ENCODE results near the gene LAMC1. TPM values are rescaled to one million over a fixed set of nuclear protein-coding genes. Genes with fewer than 3 reads are reported as not detected.

The LAMC1 gene
- total RNA-seq, 1 experiment from 2014 or later = 71.5 TPM

DNA sequence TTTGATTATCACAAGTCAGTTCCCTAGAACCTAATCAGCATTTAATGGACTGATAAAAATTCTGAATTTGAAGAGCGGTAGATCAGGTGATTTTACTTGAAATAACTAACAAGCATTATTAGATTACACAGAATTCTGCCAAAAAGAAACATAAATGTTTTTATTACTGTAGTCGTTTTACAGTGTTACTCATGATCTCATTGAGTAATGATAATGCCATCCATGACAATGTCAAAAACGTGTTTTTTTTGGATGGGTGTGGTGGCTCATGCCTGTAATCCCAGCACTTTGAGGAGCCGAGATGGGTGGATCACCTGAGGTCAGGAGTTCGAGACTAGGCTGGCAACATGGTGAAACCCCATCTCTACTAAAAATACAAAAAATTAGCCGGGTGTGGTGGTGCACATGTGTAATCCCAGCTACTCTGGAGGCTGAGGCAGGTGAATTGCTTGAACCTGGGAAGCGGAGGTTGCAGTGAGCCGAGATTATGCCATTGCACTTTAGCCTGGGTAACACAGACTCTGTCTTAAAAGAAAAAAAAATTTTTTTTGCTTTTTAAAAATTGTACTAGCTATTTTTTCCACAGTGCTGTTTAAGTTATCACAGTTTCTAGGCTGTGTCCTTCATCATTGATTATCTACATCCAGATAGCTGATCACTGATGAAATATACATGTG, 56.6 kb downstream of the LAMC1 start:
- peak overlapping the region; percentile 54 for H3K4me2 ChIP-seq (ENCODE audit: low read length)
- H3K9me3 ChIP-seq (ENCODE audit: low read length) = no peaks in the 10 kb centered on the region
- H3K4me1 ChIP-seq (ENCODE audit: insufficient read depth, low read length) = peaks cover 16% of the 10 kb centered on the region
- CTCF ChIA-PET = no interaction called here
- TF ChIP-seq, protein P1, sequence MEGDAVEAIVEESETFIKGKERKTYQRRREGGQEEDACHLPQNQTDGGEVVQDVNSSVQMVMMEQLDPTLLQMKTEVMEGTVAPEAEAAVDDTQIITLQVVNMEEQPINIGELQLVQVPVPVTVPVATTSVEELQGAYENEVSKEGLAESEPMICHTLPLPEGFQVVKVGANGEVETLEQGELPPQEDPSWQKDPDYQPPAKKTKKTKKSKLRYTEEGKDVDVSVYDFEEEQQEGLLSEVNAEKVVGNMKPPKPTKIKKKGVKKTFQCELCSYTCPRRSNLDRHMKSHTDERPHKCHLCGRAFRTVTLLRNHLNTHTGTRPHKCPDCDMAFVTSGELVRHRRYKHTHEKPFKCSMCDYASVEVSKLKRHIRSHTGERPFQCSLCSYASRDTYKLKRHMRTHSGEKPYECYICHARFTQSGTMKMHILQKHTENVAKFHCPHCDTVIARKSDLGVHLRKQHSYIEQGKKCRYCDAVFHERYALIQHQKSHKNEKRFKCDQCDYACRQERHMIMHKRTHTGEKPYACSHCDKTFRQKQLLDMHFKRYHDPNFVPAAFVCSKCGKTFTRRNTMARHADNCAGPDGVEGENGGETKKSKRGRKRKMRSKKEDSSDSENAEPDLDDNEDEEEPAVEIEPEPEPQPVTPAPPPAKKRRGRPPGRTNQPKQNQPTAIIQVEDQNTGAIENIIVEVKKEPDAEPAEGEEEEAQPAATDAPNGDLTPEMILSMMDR (conservative IDR thresholded peaks at IDR 0.05; ENCODE audit: low read depth, low read length) = no peak
- TF ChIP-seq EZH2 (IDR thresholded peaks at IDR 0.05; ENCODE audit: low read length, unreplicated experiment) = no peak
- TF ChIP-seq EZH2phosphoT487 (IDR thresholded peaks at IDR 0.05; ENCODE audit: borderline replicate concordance, low read length) = no peak
- intact Hi-C loops (cut with micrococcal nuclease) = loop anchor here (10.0 kb wide), 3 partner anchors 105 to 155 kb away; partner anchors contain the start of gene LAMC2
- peak overlapping the region; percentile 59 for H3K9ac ChIP-seq (ENCODE audit: low read length)
- ATAC-seq = peak; percentile 81
- H3K27me3 ChIP-seq (ENCODE audit: low read length) = no peaks in the 10 kb centered on the region
- POLR2A ChIA-PET (ENCODE audit: unreplicated experiment) = interaction anchor here (0.6 kb wide), 1 partner anchor 19 kb away, joined by 4 read pairs; no protein-coding TSS in a partner anchor
- peak; percentile 75 for DNase-seq
- no peaks in the 10 kb centered on the region for H3K36me3 ChIP-seq (ENCODE audit: low read depth, low read length)
- H3F3A ChIP-seq (ENCODE audit: low read length, unreplicated experiment) = no peaks in the 10 kb centered on the region
- BruUV-seq (replicated peaks) = no TSS peak
- H3K4me3 ChIP-seq (ENCODE audit: low read length) = no peak overlapping the region
- no peaks in the 10 kb centered on the region for H3K9me2 ChIP-seq (replicated peaks; ENCODE audit: low read length)
- no peaks in the 10 kb centered on the region for H4K20me1 ChIP-seq (ENCODE audit: low read length)
- peaks cover 90% of the 10 kb centered on the region for H3K79me2 ChIP-seq (ENCODE audit: low read length)
- H3K27ac ChIP-seq (ENCODE audit: low read length) = peak overlapping the region; percentile 84
- H2AFZ ChIP-seq (ENCODE audit: low read length) = no peak overlapping the region

DNA sequence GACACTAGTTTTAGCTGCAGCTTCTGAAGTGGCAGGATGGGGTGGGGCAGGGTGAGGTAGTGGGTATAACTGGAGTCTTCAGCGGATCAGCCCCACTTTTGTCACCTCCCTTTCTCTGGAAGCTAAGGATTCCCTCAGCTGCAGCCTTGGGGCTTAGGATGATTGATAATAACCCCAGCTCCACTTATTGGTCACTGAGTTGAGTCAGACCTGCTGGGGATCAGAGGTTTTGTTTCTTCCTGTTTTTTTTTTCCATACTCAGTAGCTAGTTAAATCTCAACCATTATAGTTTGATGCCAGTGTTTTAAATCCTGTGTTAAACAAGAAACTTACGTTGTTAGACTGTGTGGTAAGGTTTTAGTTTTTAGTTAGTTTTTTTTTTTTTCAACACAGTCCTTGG, 57.2 kb downstream of the LAMC1 start:
- Histone ChIP-seq H4K20me1 (ENCODE audit: low read length) (no peaks in the 10 kb centered on the region), H3K27me3 (ENCODE audit: low read length) (no peaks in the 10 kb centered on the region), H3F3A (ENCODE audit: low read length, unreplicated experiment) (no peaks in the 10 kb centered on the region), H3K27ac (ENCODE audit: low read length) (peak overlapping the region; percentile 84), H3K9ac (ENCODE audit: low read length) (peak overlapping the region; percentile 59), H3K9me3 (ENCODE audit: low read length) (no peaks in the 10 kb centered on the region), H3K79me2 (ENCODE audit: low read length) (peaks cover 90% of the 10 kb centered on the region), H3K4me1 (ENCODE audit: insufficient read depth, low read length) (peaks cover 20% of the 10 kb centered on the region), H3K9me2 (replicated peaks; ENCODE audit: low read length) (no peaks in the 10 kb centered on the region), H3K4me2 (ENCODE audit: low read length) (peak overlapping the region; percentile 49; the same call in 1 of the 2 replicates), H3K36me3 (ENCODE audit: low read depth, low read length) (no peaks in the 10 kb centered on the region), H3K4me3 (ENCODE audit: low read length) (no peak overlapping the region), H2AFZ (ENCODE audit: low read length) (no peak overlapping the region)
- ATAC-seq (peak; percentile 50), DNase-seq (peak; percentile 67)
- ChIA-PET CTCF (no interaction called here), POLR2A (ENCODE audit: unreplicated experiment) (no interaction called here)
- intact Hi-C loops (cut with micrococcal nuclease) = no loop called here
- TF ChIP-seq, protein P1 (conservative IDR thresholded peaks at IDR 0.05; ENCODE audit: low read depth, low read length) = no peak
- no peak for TF ChIP-seq EZH2phosphoT487 (IDR thresholded peaks at IDR 0.05; ENCODE audit: borderline replicate concordance, low read length)
- no peak for TF ChIP-seq EZH2 (IDR thresholded peaks at IDR 0.05; ENCODE audit: low read length, unreplicated experiment)
- no TSS peak for BruUV-seq (replicated peaks)

Data from PC-3 (cell line).